Activated T-cell treated with anti-CD3 and anti-CD28 coated beads for 1 hour (primary cell): ENCODE results near the gene CTAGE8.
"Not testable (repeated sequence)": the region's sequence is repeated elsewhere in the genome, so short reads cannot be mapped to it uniquely, and the experiment has no call there.

Experiments used
- DNase-seq: peaks from one replicate; pipeline ENCODE4 v3.0.0-alpha.2; 2020; ENCODE audit warnings: low read depth

Gene CTAGE8

DNA sequence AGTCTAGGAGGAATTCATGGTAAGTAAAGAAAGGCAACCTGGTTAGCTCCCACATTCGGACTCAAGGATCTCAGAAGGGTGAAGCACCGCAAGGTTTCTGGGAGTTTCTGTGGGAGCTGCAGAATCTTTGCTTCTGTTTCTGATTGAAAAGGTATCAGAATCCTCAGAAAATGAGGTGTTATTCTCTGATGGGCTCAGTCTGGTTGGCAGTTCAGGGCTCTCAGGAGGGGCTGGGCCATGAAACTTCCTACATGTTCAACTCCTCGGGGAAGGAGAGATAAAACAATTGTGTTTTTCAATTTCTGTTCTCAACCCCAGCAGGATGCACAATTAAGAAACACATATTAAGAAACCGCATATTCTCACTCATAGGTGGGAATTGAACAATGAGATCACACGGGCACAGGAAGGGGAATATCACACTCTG is 13.6 kb downstream of the CTAGE8 start:
- DNase-seq: no peak

DNA sequence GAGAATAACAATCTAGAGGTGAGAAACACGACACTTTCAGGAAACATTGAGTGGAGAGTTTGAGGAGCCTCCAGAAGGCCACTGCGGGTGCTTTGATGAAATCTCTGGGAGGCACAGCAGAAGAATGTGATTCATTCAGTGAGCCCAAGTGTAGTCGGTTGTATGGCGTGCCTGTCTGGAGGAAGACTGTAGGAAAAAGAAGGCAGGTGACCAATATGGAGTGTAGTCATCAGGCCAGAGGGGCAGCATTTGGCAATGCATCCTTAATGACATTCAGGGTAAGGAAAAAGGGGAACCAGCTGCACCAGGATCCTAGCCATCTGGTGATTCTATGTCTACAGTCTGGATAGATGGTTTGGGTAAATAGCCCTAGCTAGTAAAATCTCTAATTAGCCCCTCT is 16.8 kb downstream of the CTAGE8 start:
- not testable (repeated sequence) for DNase-seq

DNA sequence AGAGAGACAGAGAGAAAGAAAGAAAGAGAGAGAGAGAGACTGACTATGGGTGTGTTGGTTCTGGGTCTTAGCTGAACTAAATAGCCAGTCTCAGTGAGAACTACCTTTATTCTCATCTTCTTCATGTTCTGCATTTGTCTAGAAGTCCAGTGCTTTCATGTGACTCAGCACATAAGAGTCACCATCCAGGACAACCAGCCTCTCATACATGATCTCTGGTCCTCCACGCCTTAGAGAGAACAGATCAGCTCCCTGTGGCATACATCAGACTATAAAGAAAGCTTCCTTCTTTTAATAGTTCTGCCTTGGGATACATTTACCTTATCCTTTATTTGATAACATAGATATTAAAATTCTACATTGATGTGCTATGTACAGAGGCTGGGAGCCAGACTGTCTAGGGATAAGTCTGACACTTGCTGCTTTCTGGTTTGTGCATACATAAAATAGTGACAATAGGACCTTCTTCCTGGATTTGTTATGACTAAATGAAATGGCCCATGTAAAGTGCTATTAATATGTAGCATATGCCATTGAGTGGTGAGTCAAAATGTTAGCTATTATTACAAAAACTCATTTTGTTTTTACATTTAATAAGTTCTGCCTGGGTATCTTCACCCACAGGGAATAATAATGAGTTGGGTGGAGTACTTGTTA is 21.3 kb downstream of the CTAGE8 start:
- not testable (repeated sequence) for DNase-seq

DNA sequence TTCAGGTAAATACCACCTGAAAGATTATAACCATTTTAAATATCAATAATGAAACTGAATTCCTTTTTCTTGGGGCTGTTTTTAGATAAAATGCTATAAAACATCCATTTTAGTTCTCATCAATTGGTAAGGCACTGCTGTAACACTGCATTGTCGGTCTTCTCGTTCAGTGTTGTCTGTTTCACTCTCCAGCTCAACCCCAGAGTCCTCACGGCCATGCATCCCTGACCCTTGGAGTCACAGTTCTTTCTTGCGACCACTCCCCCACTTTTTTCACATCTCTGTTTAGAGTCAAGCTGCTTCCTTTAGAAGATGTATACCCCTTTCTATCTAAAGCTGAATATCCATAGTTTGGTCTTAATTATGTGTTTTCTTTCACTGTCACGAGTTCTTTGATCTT is 22.1 kb downstream of the CTAGE8 start:
- not testable (repeated sequence) for DNase-seq

DNA sequence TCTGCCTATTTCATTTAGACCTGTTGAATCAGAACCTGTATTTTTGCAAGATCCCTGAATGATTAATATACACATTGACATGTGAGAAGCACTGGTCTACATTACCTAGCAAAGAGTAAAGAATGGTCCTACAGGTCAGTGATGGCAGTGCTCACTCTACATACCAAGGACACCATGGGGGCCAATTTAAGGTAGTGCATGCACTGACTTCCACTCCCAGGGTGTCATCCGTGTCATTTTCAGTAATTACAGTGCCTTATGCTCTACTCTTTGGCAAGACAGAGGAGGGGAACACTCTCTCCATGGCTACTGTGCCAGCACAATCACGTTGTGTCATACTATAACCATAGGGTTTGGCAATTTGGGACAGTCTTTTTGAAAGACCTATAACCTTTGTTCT is 23.7 kb downstream of the CTAGE8 start:
- not testable (repeated sequence) for DNase-seq

DNA sequence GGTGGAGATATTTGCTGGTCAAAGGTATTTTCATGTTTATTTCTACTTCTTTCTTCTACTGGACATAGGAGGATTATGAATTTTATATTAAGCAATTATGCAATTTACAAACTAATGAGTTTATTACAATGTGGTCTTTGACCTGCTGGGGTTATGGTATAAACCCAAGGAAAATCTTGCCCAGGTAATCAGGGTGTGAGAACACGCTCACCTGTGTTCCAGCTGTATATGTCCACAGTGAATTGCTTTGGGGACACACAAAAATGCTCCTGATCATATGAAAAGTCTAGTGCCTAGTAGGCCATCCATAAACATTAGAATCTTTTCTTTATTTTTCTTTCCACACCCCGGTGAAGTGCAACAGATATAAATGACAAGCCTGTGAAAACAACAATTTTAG is 29.7 kb downstream of the CTAGE8 start, which contains the start of gene OR2A42:
OR2A42 (minus strand) TSS at position 241 of the 400 bp plus-strand sequence. CDS start 6,762 bp downstream, outside the sequence.
- not testable (repeated sequence) for DNase-seq

DNA sequence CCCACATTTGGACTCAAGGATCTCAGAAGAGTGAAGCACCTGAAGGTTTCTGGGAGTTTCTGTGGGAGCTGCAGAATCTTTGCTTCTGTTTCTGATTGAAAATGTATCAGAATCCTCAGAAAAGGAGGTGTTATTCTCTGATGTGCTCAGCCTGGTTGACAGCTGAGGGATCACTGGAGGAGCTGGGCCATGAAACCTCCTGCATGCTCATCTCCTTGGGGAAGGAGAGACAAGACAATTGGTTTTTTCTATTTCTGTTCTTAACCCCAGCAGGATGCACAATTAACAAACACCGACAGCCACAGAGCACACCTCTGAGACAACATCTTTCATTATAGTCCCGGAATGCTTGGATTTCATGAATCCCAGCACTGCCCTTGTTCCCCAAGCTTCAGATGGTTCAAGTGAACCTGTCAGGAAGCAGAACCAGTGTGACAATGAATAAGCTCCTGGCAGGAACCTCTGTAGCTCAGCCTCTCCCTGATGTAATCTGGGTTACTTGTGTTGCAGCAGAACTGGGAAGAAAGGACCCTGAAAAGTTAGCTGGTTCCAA is 30.5 kb downstream of the CTAGE8 start:
- DNase-seq: not testable (repeated sequence)

DNA sequence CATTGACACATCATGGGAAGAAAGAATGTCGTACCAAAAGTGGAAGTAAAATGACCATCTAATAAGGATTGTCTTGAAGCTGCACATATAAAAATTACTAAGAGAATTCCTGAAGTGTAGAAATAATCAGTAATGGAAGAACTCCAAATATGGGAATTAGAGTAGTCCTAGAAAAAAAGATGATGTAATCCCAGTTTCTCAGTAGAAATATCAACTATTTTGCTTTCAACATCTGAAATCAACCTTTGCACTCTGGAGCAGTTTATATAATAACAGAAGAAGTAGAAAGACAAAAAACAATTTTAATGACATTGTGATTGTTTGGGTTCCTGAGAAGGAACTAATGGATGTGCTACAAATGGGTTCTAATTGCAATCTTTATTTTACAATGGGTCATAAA is 36.0 kb downstream of the CTAGE8 start:
- not testable (repeated sequence) for DNase-seq

DNA sequence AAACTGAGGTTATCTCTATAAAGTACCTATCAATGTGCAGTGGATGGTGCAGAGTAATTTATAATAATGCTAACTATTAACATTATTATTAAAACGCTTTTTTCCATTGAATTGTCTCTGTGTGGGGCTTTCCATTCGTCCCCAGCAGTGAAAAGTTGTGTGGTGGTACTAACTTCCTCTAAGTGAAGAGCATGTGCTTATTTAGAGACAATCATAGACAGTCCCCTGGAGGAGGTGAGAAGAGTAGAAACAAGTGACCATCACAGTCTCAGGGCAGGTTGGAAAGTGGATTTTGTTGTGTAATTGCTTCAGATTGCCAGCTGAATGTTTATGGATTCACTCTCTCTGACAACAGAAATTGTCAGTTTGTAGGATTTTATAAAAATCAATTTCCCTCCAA is 38.1 kb downstream of the CTAGE8 start:
- DNase-seq: not testable (repeated sequence)

DNA sequence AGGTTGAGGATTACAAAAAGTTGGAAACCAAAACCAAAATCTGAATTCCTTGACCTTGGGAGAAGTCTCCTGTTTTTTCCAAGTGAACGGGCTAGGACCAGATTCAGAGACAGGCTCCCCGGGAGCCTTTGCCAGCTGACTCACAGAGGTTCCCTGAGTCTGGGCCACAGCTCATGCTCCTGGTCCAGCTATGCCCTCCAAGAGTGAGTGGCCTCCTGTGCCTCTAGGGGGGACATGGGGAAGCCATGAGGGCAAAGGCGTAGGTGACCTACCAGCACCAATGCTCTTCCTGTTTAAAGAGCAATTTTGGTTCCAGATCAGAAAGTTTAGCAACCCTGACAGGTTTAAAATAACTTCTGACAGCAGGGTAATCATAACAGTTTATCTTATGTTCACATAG is 40.3 kb downstream of the CTAGE8 start:
- not testable (repeated sequence) for DNase-seq

DNA sequence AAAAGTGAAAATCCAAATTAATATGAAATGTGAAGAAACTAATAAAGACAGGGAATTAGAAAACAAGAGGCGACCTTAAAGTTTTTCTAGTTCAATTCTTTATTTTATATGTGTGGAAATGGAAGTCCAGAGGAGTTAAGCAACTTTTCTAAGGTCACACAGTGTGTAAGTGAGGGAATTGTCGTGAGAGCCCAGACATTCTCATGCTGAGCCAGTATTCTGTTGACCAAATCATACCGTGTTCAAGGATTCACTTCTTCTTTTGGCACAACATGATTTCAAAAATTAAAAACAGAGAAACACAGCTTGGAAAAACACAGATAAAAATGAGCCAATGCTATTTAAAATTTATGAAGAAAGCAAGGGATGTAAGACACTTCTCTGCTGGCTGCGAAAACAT is 42.2 kb downstream of the CTAGE8 start:
- DNase-seq: not testable (repeated sequence)

DNA sequence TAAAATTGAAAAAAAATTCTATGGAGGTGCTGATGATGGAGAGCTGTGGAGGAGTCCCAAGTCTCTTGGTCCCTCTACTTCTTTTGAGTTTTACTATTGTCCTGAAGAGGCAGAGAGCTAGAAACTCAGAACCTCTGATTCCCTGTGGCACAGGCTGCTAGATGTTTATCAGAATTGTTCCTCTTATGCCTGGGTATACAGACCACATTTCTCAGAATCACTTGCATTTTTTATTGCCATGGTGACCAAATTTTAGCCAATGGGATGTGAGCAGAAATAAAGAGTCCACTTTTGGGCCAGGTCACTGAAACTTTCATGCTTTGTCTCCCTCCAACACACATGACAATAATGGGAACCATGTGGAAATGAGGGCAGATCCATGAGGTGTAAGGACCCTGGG is 45.4 kb downstream of the CTAGE8 start:
- not testable (repeated sequence) for DNase-seq

DNA sequence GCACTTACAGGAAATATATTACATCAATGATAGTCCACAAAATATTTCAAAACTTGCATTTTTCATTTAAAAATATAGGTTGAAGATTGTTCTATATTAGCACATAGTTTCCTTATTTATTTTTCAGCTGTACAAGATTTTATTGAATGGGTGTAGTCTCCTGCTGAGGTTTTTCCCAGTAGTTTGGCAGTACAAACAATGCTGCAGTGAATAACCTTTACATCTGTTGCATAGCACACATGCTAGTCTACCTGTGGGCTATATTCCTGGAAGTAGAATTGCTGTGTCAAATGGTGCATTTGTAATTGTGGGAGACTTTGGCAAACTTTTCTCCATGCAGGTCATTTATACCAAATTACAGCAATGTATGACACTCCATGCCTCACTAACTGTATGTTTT is 48.6 kb downstream of the CTAGE8 start:
- DNase-seq: not testable (repeated sequence)

DNA sequence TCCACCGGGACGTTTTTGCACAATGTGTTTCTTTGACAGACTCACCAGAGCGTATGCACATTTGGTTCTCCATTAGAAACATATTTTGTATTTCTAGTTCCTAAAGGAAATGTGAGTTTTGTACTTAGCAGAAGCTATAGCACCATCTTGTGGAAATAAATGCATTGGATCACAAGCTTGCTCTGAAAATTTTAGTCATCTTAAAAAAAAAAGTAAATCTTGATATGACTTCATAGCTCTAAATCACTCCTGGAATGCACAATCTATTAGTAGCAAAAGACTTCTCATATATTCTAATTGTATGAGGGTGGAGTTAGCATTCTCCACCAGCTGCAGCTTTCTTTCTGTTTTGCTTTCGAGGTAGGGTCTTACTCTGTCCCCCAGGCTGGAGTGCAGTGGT is 49.9 kb downstream of the CTAGE8 start:
- not testable (repeated sequence) for DNase-seq

DNA sequence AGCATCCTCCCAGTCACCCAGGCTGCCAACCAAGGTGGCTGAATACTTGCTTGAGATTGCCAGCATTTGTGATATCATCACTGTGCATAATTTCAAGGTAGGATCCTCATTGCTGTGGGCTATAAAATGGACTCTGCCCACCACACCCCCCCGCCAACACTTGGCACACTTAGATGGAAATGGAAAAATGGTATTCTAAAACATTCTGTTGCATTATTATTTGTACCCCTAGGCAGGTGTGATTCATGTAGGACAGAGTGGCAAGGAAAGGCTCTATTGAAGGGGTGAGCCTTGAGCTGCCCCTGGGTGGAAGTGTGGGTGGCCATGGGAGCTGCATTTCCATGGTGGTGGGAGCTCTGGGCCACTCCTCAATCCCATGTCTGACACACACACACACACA is 50.5 kb downstream of the CTAGE8 start:
- DNase-seq: not testable (repeated sequence)

DNA sequence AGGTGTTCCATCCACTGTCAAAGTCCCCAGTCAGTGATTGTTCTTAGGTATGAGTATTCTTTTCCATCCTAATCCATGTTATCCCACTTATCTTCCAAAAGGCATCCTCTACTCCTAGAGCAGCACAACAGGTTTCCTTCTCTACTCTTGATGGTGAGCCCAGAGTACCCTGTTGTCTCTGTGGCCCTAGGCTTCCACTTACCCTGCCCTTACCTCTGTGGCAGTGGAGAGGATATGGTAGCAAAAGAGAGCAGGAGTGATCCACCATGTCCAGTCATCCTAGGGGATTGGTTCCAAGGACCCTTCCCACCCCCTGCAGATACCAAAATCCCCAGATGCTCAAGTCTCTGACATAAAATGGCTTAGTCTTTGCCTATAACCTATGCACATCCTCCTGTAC is 51.9 kb downstream of the CTAGE8 start:
- DNase-seq: not testable (repeated sequence)
